CD4-positive, alpha-beta T cell treated with Interleukin-6 at 100 ng/mL for 8 hours (primary cell): Measurements from ENCODE around the gene CYP39A1.

Experiments used
- DNase-seq: peaks from one replicate; pipeline ENCODE4 v3.0.0-alpha.2; 2020; ENCODE audit warnings: mixed read lengths, low spot score

Gene CYP39A1

GRCh38 chr6:46590765-46591164 is 61.9 kb downstream of the CYP39A1 start:
- no peak for DNase-seq

- DNase-seq, result no peak
Measured at GRCh38 chr6:46586906-46587305, 65.7 kb downstream of the CYP39A1 start.

DNA sequence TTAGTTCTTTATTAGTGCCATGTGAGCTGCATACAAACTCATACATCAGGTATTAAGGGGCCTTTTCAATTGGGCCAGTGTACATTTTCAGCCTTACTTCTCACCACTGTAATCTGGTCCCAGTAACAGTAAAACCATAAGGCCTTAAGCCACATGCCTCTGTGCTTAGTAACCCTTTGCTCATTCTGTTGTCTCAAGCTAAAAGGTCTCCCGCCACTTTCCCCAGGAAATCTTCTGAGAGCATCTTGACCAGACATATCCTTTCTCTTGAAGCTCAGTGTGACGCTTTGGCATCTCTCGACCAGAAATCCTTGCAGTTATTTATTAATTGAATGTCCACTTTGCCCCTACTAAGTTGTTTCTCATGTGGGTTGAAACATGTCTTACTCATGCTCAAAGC is 68.0 kb downstream of the CYP39A1 start:
- DNase-seq, result no peak

DNA sequence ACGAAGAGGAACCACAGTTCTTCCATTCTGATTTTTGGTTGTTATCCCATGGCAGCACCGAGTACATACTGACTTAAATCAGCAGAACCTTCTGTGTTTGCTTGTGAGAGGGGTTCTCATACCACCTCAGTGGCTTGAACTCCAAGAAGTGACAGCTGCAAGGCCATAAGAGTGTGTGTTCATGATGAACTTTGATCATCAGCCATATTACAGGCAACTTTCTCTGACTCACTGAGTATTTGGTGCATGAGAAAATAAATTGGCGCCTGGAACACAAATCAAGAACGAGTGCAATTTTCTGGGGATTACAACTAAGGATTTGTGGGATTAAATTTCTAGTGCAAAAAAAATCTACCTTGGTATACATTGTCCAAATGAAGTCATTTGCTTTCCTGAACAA is 68.9 kb downstream of the CYP39A1 start:
- no peak for DNase-seq

DNA sequence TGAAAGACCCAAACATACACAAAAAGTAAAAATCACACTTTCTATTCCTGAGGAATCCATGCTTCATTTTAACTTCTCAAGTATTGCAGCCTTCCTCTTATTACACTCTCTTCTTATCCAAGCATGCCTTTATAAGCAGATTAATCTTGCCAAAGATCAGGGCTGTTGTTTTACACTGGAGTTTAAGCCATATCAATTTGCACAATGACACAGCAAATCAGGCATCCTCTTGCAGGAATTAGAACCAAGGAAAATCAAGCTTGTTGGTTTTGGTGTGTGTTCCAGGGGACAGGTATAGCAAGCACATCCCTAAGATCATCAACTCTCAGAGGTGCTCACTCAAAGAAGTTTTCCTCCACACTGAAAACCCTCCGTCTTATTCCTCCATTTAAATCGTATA is 69.5 kb downstream of the CYP39A1 start:
- DNase-seq, result no peak

- DNase-seq, result no peak
Measured at GRCh38 chr6:46581459-46582177, 71.0 kb downstream of the CYP39A1 start.

DNA sequence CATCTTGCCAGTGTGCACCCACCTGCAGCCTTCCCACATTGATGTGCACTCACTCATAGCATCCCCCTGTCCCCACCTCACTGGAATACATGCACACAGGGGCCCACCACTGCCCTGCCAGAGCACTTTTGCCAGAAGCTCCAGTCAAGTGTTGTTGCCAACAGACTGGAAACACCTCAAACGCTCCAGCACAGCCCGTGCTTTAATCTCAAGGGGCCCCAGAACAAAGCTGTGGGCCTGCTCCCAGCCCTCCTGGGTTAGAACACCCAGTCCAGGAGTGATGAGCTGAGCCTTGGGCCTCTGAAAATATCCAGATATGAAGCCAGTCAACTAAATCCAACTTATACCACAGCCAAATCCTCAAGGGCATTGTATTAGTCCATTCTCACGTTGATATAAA is 77.1 kb downstream of the CYP39A1 start:
- no peak for DNase-seq

DNA sequence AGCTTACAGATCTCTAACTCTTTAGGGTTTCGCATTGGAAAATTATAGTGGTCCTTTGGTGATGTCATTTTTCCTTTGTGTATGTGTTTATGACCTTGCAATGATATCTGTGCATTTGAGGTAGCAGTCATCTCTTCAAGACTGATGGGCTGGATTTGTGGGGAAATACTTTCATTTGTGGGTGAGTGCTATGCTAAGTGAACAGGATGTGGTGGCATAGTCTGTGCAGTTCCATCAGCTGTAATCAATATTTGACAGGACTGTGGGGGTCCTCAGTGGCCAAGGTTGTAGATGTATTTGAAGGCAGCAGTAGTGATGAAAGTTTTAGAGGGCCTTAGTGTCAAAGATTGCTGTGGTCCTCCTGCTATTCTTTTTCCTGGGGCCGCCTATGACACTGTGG is 79.5 kb downstream of the CYP39A1 start:
- DNase-seq, result no peak

DNA sequence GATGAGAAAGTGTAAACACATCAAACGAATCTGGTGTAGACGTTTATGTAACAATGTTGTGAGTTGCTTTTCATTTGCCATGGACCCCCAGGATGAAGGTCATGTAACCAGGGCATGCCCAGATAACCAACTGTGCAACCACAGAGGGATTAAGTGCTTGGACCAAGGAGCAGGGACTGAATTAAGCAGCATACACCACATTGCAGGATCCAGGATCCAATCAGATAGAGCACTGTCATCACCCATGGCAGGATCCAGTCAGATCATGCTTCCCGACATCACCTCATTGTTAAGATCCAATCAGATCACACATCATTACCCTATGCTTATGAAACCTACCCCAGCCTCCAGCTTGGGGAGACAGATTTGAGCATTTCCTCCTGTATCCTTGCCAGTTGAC is 87.1 kb downstream of the CYP39A1 start:
- no peak for DNase-seq

DNA sequence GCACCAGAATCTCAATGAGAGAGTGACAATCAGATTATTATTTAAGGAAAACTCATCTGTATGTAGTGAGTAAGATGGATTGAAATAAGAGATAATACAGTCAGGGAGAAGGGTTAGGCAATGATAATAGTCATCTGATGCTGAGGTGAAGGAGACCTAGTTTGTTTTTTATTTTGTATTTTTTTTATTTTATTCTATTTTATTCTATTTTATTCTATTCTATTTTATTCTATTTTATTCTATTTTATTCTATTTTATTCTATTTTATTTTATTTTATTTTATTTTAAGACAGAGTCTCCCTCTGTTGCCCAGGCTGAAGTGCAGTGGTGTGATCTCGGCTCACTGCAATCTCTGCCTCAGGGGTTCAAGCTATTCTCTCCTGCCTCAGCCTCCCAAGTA is 88.7 kb downstream of the CYP39A1 start:
- DNase-seq, result no peak

DNA sequence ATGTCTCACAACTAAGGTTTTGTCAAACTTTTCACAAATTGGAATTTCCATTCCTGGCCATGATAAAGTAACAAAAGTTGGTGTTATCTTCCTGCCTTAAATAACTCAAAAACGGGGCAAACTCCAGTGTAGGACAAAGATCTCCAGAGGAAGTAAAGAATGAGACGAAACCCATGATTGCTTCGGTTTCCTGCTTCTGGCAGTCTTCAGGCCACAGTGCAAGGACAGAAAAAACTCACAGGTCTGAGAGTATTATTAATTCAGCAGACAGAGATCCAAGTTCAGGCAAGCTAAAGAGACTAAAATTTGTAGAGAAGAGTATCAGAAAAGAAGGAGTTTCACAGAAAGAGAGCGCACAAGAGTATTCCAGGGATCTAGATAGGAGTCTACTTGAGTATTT is 96.6 kb downstream of the CYP39A1 start:
- DNase-seq, result no peak

GRCh38 chr6:46555129-46555528 is 97.5 kb downstream of the CYP39A1 start:
- DNase-seq, result no peak

GRCh38 chr6:46549155-46549554 is 103.5 kb downstream of the CYP39A1 start:
- no peak for DNase-seq

- DNase-seq, result no peak
Measured at GRCh38 chr6:46541556-46541955, 111.1 kb downstream of the CYP39A1 start.

DNA sequence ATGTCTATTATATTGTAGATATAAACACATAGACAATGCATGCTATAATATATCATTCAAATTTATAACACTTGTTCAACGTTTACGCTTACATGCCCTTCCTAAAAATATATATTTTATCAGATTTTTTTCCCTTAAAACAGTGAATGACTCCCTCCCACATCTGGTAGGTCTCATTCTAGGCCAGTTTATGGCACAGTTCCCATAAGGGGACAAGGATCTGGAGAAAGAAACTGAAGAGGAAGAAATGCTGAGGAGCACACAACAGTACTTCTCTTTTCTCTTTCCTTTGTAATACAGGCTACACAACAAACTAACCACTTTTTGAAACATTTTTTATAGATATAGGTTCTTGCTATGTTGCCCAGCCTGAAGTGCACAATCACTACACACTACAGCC is 112.8 kb downstream of the CYP39A1 start:
- DNase-seq, result no peak

GRCh38 chr6:46538800-46539480 is 113.7 kb downstream of the CYP39A1 start:
- no peak for DNase-seq

GRCh38 chr6:46530896-46531295 is 121.7 kb downstream of the CYP39A1 start:
- DNase-seq, result no peak

GRCh38 chr6:46528961-46529750 is 123.5 kb downstream of the CYP39A1 start:
- DNase-seq, result no peak

- DNase-seq, result no peak
Measured at GRCh38 chr6:46526607-46527006, 126.0 kb downstream of the CYP39A1 start.

- DNase-seq, result no peak
Measured at GRCh38 chr6:46525583-46525982, 127.0 kb downstream of the CYP39A1 start.

GRCh38 chr6:46521464-46521971 is 131.1 kb downstream of the CYP39A1 start:
- DNase-seq, result no peak

DNA sequence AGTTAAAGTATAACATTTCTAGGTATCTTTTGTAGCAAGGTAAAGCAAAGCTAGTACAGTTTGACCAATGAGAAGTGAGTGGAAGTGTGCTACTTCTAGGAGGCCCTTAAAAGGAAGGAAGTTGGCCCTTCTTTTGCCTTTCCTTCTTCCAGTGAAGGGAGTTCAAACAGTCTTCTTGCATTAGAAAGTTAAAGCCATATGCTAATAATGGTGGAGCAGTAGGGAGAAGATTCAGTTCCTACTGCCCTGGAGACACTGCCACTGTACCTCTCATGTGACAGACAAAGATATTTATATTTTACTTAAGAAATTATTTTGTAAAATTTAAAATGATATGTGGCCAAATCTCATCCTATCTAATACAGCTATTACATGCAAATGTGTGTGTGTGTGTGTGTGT is 135.4 kb downstream of the CYP39A1 start:
- no peak for DNase-seq

DNA sequence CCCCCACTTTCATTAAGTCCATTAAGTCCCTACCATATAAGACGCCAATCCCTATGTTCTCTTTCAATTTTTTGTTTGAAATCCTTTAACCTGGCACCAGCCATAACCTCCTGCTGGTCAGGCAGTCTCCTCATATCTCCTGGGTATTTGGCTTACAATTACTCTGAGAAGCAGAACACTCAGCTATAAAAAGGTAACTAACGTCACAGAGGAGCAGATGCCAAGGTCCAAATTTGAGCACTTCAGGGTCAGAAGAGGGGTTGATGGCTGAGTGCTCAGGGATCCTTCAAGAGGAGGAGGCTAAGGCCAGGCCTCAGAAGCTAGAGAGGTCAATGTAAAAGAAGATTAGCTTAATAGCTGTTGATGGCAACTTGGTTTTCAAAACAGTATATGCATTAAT is 139.1 kb downstream of the CYP39A1 start:
- no peak for DNase-seq
